Suppressor macrophage treated with lipopolysaccharide for 1 hour (primary cell): Measurements from ENCODE around the gene LUZP2.

Source experiments
- DNase-seq, 3 donors: peaks; one replicate each; pipeline ENCODE4 v3.0.0-alpha.2; 2020 to 2022

The LUZP2 gene

GRCh38 chr11:24496736-24497725 lies at the start of gene LUZP2:
TSS of gene LUZP2 (plus strand) at chr11:24497053.
- no peak for DNase-seq

GRCh38 chr11:24453129-24453718 lies 43.6 kb upstream of the LUZP2 start:
- DNase-seq: no peak

- no peak for DNase-seq
Measured at GRCh38 chr11:24457985-24458384, 38.9 kb upstream of the LUZP2 start.

GRCh38 chr11:24470431-24470830 lies 26.4 kb upstream of the LUZP2 start:
- no peak for DNase-seq

GRCh38 chr11:24471084-24471483 lies 25.8 kb upstream of the LUZP2 start:
- DNase-seq: no peak

- DNase-seq: no peak
Measured at GRCh38 chr11:24478718-24479117, 18.1 kb upstream of the LUZP2 start.

- DNase-seq: no peak
Measured at GRCh38 chr11:24489477-24489876, 7.4 kb upstream of the LUZP2 start.

- DNase-seq: no peak
Measured at GRCh38 chr11:24496386-24496735, 492 bp upstream of the LUZP2 start.

GRCh38 chr11:24497831-24498230 lies 978 bp downstream of the LUZP2 start:
- DNase-seq: no peak

- no peak for DNase-seq
Measured at GRCh38 chr11:24502425-24502824, 5.6 kb downstream of the LUZP2 start.

GRCh38 chr11:24509114-24509513 lies 12.3 kb downstream of the LUZP2 start:
- no peak for DNase-seq

- DNase-seq: no peak
Measured at GRCh38 chr11:24511511-24511910, 14.7 kb downstream of the LUZP2 start.

GRCh38 chr11:24513479-24514218 lies 16.8 kb downstream of the LUZP2 start:
- no peak for DNase-seq

- DNase-seq: no peak
Measured at GRCh38 chr11:24514219-24514594, 17.4 kb downstream of the LUZP2 start.

GRCh38 chr11:24515632-24516031 lies 18.8 kb downstream of the LUZP2 start:
- DNase-seq: no peak

- no peak for DNase-seq
Measured at GRCh38 chr11:24516638-24517037, 19.8 kb downstream of the LUZP2 start.

- DNase-seq: no peak
Measured at GRCh38 chr11:24521601-24522000, 24.7 kb downstream of the LUZP2 start.

GRCh38 chr11:24524156-24524555 lies 27.3 kb downstream of the LUZP2 start:
- DNase-seq: no peak

GRCh38 chr11:24531528-24531927 lies 34.7 kb downstream of the LUZP2 start:
- DNase-seq: no peak

- DNase-seq: no peak
Measured at GRCh38 chr11:24543771-24544170, 46.9 kb downstream of the LUZP2 start.

- no peak for DNase-seq
Measured at GRCh38 chr11:24556693-24557092, 59.8 kb downstream of the LUZP2 start.

GRCh38 chr11:24559315-24559714 lies 62.5 kb downstream of the LUZP2 start:
- DNase-seq: no peak

- no peak for DNase-seq
Measured at GRCh38 chr11:24560324-24560723, 63.5 kb downstream of the LUZP2 start.

GRCh38 chr11:24567380-24567779 lies 70.5 kb downstream of the LUZP2 start:
- DNase-seq: no peak
